Glutamatergic neuron (in vitro differentiated cells): ENCODE data around the gene OR9A2. TPM values are rescaled to one million over a fixed set of nuclear protein-coding genes. Genes with fewer than 3 reads are reported as not detected.

Experiments used
- DNase-seq: peaks from one replicate; pipeline ENCODE4 v3.0.0; 2022
- H3K27ac Mint-ChIP-seq: one replicate; pipeline ENCODE4 v1.8.0; 2020; ENCODE audit warnings: mild to moderate bottlenecking, mixed read lengths, inconsistent platforms; ENCODE audit not compliant: unreplicated experiment
- H3K27me3 Mint-ChIP-seq: one replicate; pipeline ENCODE4 v1.8.0; 2020; ENCODE audit warnings: mild to moderate bottlenecking, moderate library complexity, mixed read lengths, inconsistent platforms; ENCODE audit not compliant: unreplicated experiment
- H3K36me3 Mint-ChIP-seq: one replicate; pipeline ENCODE4 v1.8.0; 2020; ENCODE audit warnings: mild to moderate bottlenecking, mixed read lengths, inconsistent platforms; ENCODE audit not compliant: unreplicated experiment
- H3K4me1 Mint-ChIP-seq: one replicate; pipeline ENCODE4 v1.8.0; 2020; ENCODE audit warnings: mild to moderate bottlenecking, low read depth, mixed read lengths, inconsistent platforms; ENCODE audit not compliant: unreplicated experiment
- H3K4me3 Mint-ChIP-seq: one replicate; pipeline ENCODE4 v1.8.0; 2020; ENCODE audit warnings: mild to moderate bottlenecking, mixed read lengths, inconsistent platforms; ENCODE audit not compliant: unreplicated experiment
- H3K9me3 Mint-ChIP-seq: one replicate; pipeline ENCODE4 v1.8.0; 2020; ENCODE audit warnings: mild to moderate bottlenecking, moderate library complexity, mixed read lengths, inconsistent platforms; ENCODE audit not compliant: unreplicated experiment
- CTCF ChIP-seq: fragments of 200-600 bp; sonication (generic); IDR thresholded peaks from one replicate; pipeline ENCODE4 v1.5.0; 2021; ENCODE audit not compliant: partially characterized antibody, unreplicated experiment
- long read RNA-seq: library from polyadenylated mRNA; unstranded; transcript quantifications from one replicate; pipeline ENCODE4 v2.0.0, GENCODE V29; 2020; ENCODE audit not compliant: unreplicated experiment
- total RNA-seq: library from RNA; stranded (reverse); fragmentation: NEBNext Ultra II Directional; extraction: Animal tissue kit (Norgen Biotek cat#: 25700); gene quantifications from one replicate; pipeline ENCODE4 v1.2.1, GENCODE V29; 2021; ENCODE audit not compliant: unreplicated experiment

OR9A2 gene
- not detected for total RNA-seq
- long read RNA-seq = 0 reads

- H3K9me3 Mint-ChIP-seq = no peaks in the 10 kb centered on the region
- H3K4me1 Mint-ChIP-seq = no peaks in the 10 kb centered on the region
- no peak for TF ChIP-seq CTCF
- H3K27me3 Mint-ChIP-seq = no peaks in the 10 kb centered on the region
- no peaks in the 10 kb centered on the region for H3K36me3 Mint-ChIP-seq
- no peak within 1 kb of the TSS for H3K4me3 Mint-ChIP-seq
- DNase-seq = no peak
- H3K27ac Mint-ChIP-seq = no peak within 1 kb of the TSS
Measured at GRCh38 chr7:143027032-143027431, at the start of gene OR9A2. OR9A2 (minus strand) TSS chr7:143027132; CDS start chr7:143027132, 0 bp downstream.

- no peaks in the 10 kb centered on the region for H3K36me3 Mint-ChIP-seq
- H3K4me1 Mint-ChIP-seq = no peaks in the 10 kb centered on the region
- no peak overlapping the region for H3K4me3 Mint-ChIP-seq
- TF ChIP-seq CTCF = no peak
- no peak for DNase-seq
- H3K27me3 Mint-ChIP-seq = peaks cover 2% of the 10 kb centered on the region
- H3K9me3 Mint-ChIP-seq = no peaks in the 10 kb centered on the region
- H3K27ac Mint-ChIP-seq = no peak overlapping the region
Measured at GRCh38 chr7:143074141-143074540, 47.2 kb upstream of the OR9A2 start.

- H3K27ac Mint-ChIP-seq = no peak overlapping the region
- no peak for DNase-seq
- TF ChIP-seq CTCF = no peak
- H3K4me1 Mint-ChIP-seq = no peaks in the 10 kb centered on the region
- no peak overlapping the region for H3K4me3 Mint-ChIP-seq
- no peaks in the 10 kb centered on the region for H3K9me3 Mint-ChIP-seq
- no peaks in the 10 kb centered on the region for H3K36me3 Mint-ChIP-seq
- H3K27me3 Mint-ChIP-seq = peaks cover 2% of the 10 kb centered on the region
Measured at GRCh38 chr7:143073556-143073955, 46.6 kb upstream of the OR9A2 start.

- no peaks in the 10 kb centered on the region for H3K4me1 Mint-ChIP-seq
- H3K4me3 Mint-ChIP-seq = no peak overlapping the region
- no peak for TF ChIP-seq CTCF
- no peak for DNase-seq
- no peak overlapping the region for H3K27ac Mint-ChIP-seq
- H3K27me3 Mint-ChIP-seq = peaks cover 2% of the 10 kb centered on the region
- H3K36me3 Mint-ChIP-seq = no peaks in the 10 kb centered on the region
- no peaks in the 10 kb centered on the region for H3K9me3 Mint-ChIP-seq
Measured at GRCh38 chr7:143069912-143070500, 43.1 kb upstream of the OR9A2 start.

GRCh38 chr7:143068446-143068845 lies 41.5 kb upstream of the OR9A2 start:
- H3K27ac Mint-ChIP-seq = no peak overlapping the region
- H3K4me1 Mint-ChIP-seq = no peaks in the 10 kb centered on the region
- no peak for DNase-seq
- H3K36me3 Mint-ChIP-seq = peaks cover 8% of the 10 kb centered on the region
- no peak overlapping the region for H3K4me3 Mint-ChIP-seq
- TF ChIP-seq CTCF = no peak
- peaks cover 4% of the 10 kb centered on the region for H3K27me3 Mint-ChIP-seq
- peaks cover 3% of the 10 kb centered on the region for H3K9me3 Mint-ChIP-seq
